GM10847 (cell line): ENCODE results near the gene TBCK.

Experiments
- POLR2A ChIP-seq: IDR thresholded peaks from 2 replicates; pipeline ENCODE4 v1.6.1; 2011; ENCODE audit not compliant: insufficient read length; ENCODE audit errors: extremely low read depth

TBCK gene

GRCh38 chr4:106126062-106126461 is 189.9 kb downstream of the TBCK start:
- no peak for TF ChIP-seq POLR2A

- no peak for TF ChIP-seq POLR2A
Measured at GRCh38 chr4:106116025-106116424, 200.0 kb downstream of the TBCK start.

GRCh38 chr4:106114270-106114669 is 201.7 kb downstream of the TBCK start:
- no peak for TF ChIP-seq POLR2A

GRCh38 chr4:106109929-106110328 is 206.1 kb downstream of the TBCK start:
- no peak for TF ChIP-seq POLR2A

- TF ChIP-seq POLR2A: no peak
Measured at GRCh38 chr4:106105697-106106096, 210.3 kb downstream of the TBCK start.

- TF ChIP-seq POLR2A: no peak
Measured at GRCh38 chr4:106104276-106104675, 211.7 kb downstream of the TBCK start.

- TF ChIP-seq POLR2A: no peak
Measured at GRCh38 chr4:106096454-106096853, 219.6 kb downstream of the TBCK start.

GRCh38 chr4:106095408-106095807 is 220.6 kb downstream of the TBCK start:
- TF ChIP-seq POLR2A: no peak

GRCh38 chr4:106092361-106093040 is 223.5 kb downstream of the TBCK start:
- TF ChIP-seq POLR2A: no peak

GRCh38 chr4:106090826-106091225 is 225.2 kb downstream of the TBCK start:
- no peak for TF ChIP-seq POLR2A

- TF ChIP-seq POLR2A: no peak
Measured at GRCh38 chr4:106083065-106083464, 232.9 kb downstream of the TBCK start.

GRCh38 chr4:106080376-106080775 is 235.6 kb downstream of the TBCK start:
- no peak for TF ChIP-seq POLR2A

- TF ChIP-seq POLR2A: no peak
Measured at GRCh38 chr4:106079616-106080015, 236.4 kb downstream of the TBCK start.

- no peak for TF ChIP-seq POLR2A
Measured at GRCh38 chr4:106065018-106065417, 251.0 kb downstream of the TBCK start.

GRCh38 chr4:106063009-106063408 is 253.0 kb downstream of the TBCK start:
- no peak for TF ChIP-seq POLR2A

GRCh38 chr4:106062452-106062875 is 253.5 kb downstream of the TBCK start:
- TF ChIP-seq POLR2A: no peak

GRCh38 chr4:106058921-106059320 is 257.1 kb downstream of the TBCK start:
- TF ChIP-seq POLR2A: no peak
